AG08395 (cell line): Measurements from ENCODE around the gene MAP4K1.
"Not testable (repeated sequence)": the region's sequence is repeated elsewhere in the genome, so short reads cannot be mapped to it uniquely, and the experiment has no call there.

Experiments
- DNase-seq: peaks from one replicate; pipeline ENCODE4 v3.0.0; 2012; ENCODE audit warnings: mixed read lengths, low spot score

Gene MAP4K1

DNA sequence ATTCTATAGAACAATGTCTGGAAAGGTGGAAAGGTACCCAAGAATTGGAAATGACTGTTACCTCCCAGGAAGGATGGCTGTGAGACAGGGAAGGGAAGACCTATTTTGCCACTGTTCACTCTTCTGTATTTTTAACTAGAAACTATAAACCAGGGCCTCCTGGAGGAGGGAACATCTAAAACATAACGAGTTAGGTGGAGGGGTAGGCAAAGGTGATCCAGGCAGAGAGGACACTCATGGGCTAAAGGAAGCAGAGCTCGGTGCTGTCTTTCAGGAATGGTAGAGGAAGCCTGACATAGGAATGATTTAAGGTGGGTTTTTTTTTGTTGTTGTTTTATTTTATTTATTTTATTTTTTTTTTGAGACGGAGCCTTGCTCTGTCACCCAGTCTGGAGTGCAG, 7.1 kb upstream of the MAP4K1 start:
- DNase-seq: no peak

DNA sequence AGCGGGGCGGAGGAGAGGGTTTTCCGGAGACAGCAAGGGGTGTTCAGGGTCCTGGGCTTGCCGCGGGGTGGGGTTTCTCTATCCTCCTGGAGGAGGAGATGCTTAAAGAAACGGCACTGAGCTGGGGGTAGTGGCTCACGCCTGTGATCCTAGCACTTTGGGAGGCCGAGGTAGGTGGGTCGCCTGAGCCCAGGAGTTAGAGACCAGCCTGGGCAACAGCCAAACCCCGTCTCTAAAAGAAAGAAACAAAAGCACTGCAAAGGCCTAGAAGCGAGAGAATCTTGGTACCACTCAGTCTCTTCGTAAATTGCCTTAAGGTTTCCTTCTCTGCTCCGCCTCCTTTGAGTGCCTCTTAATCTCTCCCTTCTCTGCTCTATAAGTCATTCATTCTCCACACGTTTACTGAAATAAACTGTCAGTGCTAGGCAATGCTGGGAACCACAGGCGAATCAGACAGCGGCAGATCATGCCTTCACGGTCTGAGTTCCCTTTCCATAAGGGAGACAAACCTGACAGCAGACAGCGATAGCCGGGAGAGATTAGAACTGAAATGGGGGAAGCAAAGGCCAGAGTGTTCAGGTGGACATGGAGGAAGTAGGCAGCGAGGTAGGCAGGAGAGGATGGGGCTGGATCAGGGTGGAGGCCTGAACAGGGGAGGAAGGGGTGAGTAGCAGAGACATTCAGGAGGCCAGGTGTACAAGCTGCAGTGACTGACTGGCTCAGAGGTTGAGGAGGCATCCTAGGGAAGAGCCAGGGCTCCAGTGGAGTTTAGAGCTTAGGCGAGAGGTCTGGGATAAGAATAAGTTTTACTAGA, 1.8 kb upstream of the MAP4K1 start:
- DNase-seq: no peak

DNA sequence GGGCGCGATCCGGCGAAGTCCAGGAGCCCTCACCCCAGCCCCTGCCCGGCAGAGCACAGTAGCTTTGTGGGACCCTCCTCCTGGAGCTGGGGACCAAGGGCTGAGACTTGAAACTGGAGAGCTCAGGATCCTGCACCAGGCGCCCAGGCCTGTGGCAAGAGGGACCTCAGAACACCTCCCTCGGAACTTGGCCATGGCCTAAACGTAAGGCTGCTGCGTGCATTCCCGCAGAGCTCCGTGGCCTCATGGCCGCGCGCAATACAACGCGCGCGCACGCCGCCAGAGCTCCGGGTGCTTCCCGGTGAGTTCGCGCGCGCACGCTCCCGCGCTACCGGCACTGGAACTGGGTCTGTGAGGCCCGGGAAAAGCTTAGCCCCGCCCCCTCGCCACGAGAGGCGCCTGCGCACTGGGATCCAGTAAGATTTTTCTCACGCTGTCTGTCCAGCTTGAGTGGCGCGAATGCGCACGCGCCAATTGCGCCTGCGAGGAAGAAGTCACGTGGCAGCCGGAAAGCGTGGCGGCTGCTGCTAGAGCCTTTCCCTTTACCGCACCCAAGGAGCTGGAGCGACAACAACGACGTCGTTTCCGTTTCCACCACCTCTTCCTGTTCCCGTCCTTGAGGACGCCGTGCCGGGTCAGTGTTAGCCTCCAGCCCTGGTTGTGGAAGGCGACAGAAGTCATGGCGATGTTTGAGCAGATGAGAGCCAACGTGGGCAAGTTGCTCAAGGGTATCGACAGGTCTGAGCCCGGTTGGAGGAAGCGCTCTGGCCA, 1.0 kb upstream of the MAP4K1 start, which contains the start of gene EIF3K:
TSS of gene EIF3K (plus strand) at position 599 of the 771 bp plus-strand sequence. CDS start at position 680, 81 bp downstream.
- DNase-seq: peak; percentile 100

DNA sequence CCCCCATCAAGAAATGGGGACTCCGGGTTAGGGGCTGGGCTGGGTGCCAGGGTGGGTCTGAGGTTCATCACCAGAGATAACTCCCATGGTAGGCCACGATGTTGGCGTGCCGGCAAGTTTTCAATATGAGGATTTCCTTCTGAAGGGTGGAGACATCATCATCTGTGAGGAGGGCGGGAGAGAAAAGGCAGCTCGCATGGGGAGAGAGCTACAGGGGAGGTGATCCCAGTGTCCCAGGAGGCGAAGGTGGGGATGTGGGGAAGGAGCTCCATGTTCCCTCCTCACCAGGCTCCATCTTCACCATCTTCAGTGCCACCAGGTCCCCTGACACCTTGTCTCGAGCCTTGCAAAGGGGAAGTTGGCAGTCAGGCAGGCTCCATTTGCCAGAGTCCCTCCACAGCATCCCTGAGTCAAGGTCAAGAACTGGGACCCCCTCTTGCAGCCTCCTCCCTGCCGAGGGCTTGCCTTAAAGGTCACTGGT, 430 bp downstream of the MAP4K1 start:
- no peak for DNase-seq

DNA sequence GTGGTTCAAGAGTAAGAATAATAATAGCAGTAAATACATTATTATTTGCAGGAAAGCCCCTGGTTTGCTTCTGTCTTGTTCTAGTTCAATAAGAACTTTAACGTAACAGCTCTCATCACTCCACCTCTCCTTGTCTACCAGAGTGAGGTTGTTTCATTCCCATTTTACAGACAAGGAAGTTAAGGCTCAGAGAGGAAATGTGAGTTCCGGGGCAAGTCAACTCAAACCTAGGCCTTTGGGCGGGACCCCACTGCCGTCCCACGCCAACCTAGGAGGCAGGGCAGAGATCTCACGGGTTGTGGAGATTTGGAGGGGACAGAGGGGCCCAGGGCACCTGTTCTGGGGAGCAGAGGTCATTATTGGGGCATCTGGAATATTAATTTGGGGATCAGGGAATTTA, 1.5 kb downstream of the MAP4K1 start:
- DNase-seq: no peak

DNA sequence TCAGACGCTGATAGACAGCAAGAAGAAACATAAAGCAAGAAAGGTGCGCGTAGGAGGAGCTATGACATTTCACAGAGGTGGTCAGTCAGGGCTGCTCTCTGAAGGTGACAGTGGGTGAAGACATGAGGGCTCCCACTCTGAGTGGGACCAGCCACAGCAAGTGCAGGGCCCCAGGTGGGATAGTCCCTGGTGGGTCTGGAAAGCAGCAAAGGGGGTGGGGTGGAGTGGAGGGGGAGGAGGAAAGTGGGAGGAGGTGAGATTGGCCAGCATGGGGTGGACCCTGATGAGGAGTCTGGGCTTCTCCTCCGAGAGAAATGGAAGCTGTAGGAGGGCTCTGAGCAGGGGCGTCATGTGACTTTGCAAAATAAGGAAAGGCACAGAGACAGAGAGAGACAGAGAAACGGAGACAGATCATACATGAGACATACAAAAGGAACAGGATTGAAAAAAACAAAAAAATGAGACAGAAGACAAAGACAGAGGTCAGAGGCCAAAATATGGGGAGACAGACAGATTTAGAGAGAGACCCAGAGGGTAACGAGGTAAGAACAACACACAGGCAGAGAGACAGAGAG, 2.7 kb downstream of the MAP4K1 start:
- no peak for DNase-seq

DNA sequence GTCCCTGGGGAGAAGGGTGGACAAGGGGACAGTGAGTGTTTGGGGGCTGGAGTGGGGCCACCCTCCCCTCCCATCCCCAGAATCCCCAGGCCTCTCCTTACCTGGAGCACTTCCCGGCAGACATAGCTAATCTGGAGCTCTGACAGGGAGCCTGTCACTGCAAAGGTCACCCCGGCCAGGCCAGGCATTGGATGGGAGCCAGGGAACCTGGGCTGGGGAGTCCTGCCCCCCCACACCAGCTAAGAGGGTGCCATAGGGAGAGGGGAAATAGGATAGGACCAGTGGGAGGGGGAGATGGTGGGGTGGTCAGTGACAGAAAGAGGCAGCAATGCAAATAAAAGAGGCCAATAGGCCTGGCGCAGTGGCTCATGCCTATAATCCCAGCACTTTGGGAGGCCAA, 3.5 kb downstream of the MAP4K1 start:
- no peak for DNase-seq

DNA sequence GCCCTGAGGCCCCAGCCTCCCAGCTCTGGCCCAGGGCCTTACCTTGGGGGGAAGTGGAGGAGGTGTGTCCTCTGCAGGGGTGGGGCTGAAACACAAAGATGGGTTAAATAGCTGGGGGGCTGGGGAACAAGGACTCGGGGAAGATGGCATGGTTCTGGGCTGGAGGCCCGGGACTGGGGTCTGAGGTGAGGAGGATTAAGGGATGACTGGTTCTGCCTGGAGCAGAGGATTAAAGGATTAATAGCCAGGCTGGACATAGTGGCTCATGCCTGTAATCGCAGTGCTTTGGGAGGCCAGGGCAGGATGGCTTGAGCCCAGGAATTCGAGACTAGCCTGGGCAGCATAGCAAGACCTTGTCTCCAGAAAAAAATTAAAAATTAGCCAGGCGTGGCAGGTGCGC, 11.6 kb downstream of the MAP4K1 start:
- DNase-seq: no peak

DNA sequence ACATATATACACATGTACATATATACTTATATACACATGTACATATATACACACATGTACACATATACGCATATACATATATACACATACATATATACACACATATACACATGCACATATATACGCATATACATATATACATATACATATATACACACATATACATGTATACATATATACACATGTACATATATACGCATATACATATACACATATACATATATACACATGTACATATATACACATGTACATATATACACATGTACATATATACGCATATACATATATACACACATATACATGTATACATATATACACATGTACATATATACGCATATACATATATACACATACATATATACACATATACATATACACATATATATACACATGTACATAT, 14.9 kb downstream of the MAP4K1 start:
- not testable (repeated sequence) for DNase-seq

DNA sequence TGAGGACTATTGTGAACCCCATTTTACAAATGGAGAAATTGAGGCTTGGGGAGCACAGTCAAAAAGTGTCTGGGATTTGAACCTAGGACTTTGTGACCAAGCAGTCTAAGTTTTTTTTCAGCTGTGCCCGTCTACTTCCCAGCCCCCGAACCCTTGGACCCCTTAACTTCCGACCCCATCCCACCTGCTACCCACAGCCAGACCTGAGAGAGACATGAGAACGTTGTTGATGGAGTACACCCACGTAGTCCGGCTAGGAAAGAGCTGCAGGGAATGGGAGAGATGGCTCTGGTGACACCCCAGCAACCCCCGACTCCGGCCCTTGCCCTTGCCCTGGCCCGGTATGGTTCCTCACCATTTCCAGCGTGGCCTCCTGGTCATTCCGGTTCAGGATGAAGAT, 18.0 kb downstream of the MAP4K1 start:
- no peak for DNase-seq

DNA sequence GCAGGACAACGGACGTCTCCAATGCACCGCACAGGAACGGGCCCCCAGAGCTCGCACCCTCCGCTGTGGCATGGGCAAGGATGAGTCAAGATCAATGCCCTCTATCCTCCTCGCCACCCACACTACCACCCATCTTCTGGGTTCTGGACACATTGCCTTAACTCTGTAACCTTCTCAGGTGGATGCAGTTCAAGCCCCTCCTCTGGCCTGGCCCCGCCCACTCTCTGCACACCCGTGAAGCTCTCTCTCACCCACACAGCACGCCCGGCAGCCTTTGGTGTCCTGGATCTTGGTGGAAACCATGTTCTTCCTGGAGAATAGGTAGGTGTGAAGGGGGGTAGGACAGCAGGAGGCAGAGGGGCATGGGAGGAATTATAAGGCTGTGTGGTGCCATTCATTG, 20.7 kb downstream of the MAP4K1 start:
- DNase-seq: no peak

DNA sequence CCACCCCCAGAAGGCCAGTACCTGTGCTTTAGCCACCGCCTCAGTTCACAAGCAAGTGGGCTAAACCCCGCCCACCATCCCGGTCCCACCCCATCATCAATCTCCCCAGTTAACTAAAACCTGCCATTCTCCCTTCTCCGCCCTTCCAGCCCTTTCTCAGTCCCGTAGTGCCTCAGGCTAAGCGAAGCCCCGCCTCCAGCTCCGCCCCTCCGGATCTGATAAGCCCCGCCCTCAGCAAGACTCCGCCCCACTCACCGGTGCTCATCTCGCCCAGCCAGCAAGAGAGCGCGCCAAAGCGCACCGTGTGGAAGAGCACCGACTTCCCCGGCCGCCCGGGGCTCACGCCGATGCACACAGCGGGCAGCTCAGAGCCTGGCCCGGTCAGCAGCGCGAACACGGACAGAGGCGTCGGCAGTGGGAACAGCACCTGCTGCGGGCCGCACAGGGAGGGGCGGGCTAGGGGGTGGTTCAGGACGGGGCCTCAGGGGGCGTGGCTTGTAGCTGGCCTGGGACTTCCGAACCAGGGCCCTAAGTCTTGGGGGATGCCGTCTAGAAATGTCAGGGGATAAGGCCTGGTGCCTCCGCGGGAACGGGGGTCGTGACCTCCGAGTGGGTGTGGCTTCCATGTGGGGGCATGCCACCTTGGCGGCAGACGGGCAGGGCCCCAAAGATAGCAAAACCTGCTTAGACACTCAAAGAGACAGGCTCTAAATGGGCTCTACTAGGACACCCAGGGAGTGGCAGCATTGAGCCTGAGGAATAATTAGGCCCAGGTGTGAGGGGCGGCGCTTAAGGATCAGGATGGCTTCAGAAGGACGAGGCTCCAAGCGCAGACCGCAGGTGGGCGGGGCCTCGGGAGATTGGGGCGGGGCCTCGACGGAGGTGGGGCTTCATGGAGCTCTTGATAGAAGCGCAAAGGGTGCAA, 21.4 kb downstream of the MAP4K1 start:
- no peak for DNase-seq

DNA sequence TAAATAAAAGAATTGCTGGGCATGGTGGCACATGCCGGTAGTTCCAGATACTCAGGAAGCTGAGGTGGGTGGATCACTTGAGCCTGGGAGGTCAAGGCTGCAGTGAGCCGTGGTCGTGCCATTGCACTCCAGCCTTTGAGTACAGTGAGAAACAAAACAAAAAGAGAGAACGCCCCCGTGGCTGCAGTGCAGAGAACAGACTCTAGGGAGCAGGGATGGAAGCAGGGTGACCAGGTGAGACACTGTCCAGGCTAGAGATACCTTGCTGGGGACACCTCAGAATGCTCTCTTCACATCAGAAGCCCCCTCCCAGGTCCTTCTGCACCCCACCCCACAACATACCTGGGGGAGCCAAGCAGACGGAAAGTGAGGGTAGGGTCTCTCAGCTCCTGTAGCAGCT, 24.8 kb downstream of the MAP4K1 start:
- no peak for DNase-seq

DNA sequence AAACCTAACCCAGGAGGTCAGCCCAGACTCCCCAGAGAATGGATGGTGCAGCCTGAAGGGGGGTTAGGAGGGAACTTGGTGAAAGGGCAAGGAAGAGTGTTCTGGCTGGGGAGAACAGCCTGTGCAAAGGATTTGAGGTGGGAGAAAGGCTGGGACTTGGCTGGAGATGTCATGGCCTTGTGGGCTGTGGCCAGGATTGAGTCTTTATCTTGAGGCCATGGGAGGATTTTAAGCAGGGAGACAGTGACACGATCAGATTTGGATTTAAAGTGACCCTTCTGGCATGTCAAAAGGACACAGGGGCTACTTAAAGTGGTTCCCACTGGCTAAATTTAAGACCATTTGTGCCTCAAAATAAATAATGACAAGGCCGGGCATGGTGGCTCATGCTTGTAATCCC, 29.7 kb downstream of the MAP4K1 start:
- no peak for DNase-seq

DNA sequence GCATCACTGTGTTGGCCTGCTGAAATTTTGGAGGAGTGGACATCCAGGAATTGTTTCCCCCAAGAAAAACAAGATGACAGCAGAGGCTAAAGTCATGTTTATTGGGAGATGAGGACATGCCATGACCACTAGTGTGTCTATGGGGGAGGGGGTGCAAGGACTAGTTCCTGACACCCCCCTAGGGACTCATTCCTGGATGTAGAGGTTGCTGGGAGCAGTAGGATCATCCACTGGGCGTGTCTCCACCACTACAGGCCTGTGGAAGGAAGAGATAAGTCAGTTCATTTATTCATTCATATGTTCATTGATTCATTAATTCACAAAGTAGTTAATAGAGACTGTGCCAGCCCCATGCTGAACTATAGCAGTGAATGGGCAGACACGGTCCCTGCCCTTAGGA, 30.2 kb downstream of the MAP4K1 start:
- no peak for DNase-seq

DNA sequence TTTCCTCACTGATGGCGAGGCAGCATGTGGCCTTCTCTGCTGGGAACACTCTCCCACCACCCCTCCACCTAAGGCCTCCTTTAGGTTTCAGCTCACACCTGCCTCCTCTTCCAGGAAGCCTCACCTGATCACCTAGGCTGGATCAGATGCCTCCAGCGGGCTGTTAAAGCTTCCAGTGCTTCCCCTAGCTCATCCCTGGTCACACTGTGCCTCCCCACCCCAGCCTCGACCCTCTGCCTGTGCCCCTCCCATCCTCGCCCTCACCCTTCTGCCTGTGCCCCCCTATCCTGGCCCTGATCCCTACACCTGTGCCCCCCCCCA, 33.8 kb downstream of the MAP4K1 start:
- no peak for DNase-seq

DNA sequence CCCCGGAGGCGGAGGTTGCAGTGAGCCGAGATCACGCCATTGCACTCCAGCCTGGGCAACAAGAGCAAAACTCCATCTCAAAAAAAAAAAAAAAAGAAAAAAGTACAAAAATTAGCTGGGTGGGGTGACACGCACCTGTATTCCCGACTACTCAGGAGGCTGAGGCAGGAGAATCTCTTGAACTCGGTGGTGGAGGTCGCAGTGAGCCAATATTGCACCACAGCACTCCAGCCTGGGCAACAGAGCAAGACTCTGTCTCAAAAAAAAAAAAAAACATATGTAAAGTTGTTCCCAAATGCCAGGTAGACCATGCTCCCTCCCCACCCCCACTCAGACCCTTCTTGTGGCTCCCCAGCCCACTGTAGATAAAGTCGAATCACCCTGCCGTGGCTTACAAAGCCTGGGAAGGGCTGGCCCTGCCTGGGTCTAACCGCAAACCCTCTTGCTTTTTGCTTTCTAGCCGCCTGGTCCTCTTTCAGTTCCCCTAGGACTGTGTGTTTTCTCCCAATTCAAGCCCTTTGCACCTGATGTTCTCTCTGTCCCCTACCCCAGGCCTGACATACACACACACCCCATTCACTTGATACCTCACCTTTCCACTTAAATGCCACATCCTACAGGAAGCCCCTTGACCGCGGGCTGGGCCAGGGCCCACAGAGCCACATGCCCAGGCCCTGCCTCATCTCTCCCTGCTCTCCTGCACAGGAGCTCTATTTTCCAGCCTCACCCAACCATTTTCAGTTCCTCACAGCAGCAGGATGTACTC, 34.4 kb downstream of the MAP4K1 start:
- no peak for DNase-seq

DNA sequence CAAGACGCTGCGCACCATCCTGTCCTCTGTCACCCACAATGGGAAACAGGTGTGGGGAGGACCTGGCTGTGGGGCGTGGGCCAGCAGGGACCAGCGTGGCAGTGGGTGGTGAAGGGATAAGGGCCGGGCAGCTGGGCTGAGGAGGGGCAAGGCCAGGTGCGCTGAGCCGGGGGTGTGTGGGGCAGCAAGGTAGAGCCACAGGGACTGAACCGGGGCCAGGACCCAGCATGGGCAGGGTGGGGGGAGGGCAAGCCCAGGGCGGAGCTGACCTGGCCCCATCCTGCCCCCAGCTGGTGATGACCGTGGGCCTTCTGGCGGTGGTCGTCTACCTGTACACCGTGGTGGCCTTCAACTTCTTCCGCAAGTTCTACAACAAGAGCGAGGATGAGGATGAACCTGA, 37.7 kb downstream of the MAP4K1 start:
- no peak for DNase-seq

DNA sequence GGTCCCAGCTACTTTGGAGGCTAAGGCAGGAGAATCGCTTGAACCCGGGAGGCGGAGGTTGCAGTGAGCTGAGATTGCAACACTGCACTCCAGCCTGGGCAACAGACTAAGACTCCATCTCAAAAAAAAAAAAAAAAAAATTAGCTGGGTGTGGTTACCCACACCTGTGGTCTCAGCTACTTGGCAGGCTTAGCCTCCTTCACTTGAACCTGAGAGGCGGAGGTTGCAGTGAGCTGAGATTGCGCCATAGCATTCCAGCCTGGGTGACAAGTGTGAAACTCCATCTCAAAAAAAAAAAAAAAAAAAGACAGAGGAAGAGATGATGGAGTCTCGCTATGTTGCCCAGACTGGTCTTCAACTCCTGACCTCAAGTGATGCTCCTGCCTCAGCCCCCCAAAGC, 38.4 kb downstream of the MAP4K1 start:
- not testable (repeated sequence) for DNase-seq

DNA sequence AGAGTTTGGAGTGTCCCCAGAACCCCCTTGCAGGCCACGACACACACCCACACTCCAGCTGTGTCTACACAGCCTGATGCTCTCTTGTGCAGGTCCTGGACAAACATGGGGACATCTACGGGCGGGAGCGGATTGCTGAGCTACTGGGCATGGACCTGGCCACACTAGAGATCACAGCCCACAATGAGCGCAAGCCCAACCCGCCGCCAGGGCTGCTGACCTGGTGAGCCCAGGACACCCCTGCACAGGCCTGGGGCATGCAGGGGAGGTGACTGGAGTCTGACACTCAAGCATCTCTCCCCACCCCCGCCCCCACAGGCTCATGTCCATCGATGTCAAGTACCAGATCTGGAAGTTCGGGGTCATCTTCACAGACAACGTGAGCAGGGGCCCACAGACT, 39.9 kb downstream of the MAP4K1 start:
- DNase-seq: no peak

DNA sequence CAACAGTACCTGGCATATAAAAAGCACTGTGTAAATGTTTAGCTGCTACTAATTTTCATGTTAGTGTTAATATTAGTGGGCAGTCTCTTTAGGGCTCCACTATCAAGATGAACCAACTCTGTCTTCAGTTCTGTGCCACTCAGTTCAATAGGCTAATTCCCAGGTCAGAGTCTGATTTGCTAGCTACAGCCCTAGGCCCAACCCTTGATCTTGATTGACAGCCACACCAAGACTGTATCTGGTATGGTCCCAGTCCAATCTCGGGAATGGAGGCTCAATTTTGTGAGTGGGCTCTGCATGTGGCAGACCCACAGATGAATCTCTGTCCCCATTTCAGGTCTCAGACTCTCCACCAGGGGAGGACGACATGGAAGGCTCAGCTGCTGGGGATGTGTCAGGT, 46.1 kb downstream of the MAP4K1 start:
- no peak for DNase-seq
